HG03460 (cell line): ENCODE results near the gene SMARCC2.
A peak's percentile ranks its signal among the peaks of the same experiment; 100 is the strongest.
"Not testable (repeated sequence)": the region's sequence is repeated elsewhere in the genome, so short reads cannot be mapped to it uniquely, and the experiment has no call there.

Experiments used
- ATAC-seq: cut with Tn5 transposase; IDR thresholded peaks from one replicate; pipeline ENCODE4 v1.9.1; 2021; ENCODE audit not compliant: unreplicated experiment

Gene SMARCC2

GRCh38 chr12:56165369-56165768 is 23.9 kb downstream of the SMARCC2 start:
- ATAC-seq, result no peak

GRCh38 chr12:56164345-56164729 is 24.9 kb downstream of the SMARCC2 start:
- ATAC-seq, result no peak

GRCh38 chr12:56163533-56164344 is 25.5 kb downstream of the SMARCC2 start:
- ATAC-seq, result no peak

- ATAC-seq, result no peak
These were observed 26.6 kb downstream of the SMARCC2 start for GRCh38 chr12:56162468-56163290.

GRCh38 chr12:56161690-56162351 is 27.5 kb downstream of the SMARCC2 start:
- ATAC-seq, result no peak

GRCh38 chr12:56160894-56161689 is 28.2 kb downstream of the SMARCC2 start:
- ATAC-seq, result no peak

GRCh38 chr12:56160193-56160763 is 29.0 kb downstream of the SMARCC2 start:
- ATAC-seq, result no peak

GRCh38 chr12:56159482-56160192 is 29.6 kb downstream of the SMARCC2 start:
- no peak for ATAC-seq

GRCh38 chr12:56158926-56159461 is 30.3 kb downstream of the SMARCC2 start:
- no peak for ATAC-seq

GRCh38 chr12:56158029-56158925 is 31.0 kb downstream of the SMARCC2 start, which contains the start of gene MYL6:
Gene MYL6, plus strand, starts transcription at chr12:56158359. Its CDS starts 43 bp downstream, at chr12:56158402.
- peak; percentile 77 for ATAC-seq

- ATAC-seq, result peak; percentile 45
These were observed 31.9 kb downstream of the SMARCC2 start for GRCh38 chr12:56157201-56158028.

- ATAC-seq, result not testable (repeated sequence)
These were observed 32.7 kb downstream of the SMARCC2 start for GRCh38 chr12:56156464-56157200.

- no peak for ATAC-seq
These were observed 33.9 kb downstream of the SMARCC2 start for GRCh38 chr12:56155256-56155845.

GRCh38 chr12:56154818-56155217 is 34.5 kb downstream of the SMARCC2 start:
- ATAC-seq, result no peak

GRCh38 chr12:56154246-56154771 is 35.0 kb downstream of the SMARCC2 start:
- ATAC-seq, result no peak

GRCh38 chr12:56153678-56154065 is 35.6 kb downstream of the SMARCC2 start:
- ATAC-seq, result no peak
